Activated CD8-positive, alpha-beta memory T cell treated with anti-CD3 and anti-CD28 coated beads, Interleukin-2, amount 50 U/mL, for 1 hour (primary cell): Measurements from ENCODE around the gene SCLT1.

ENCODE experiments used
- DNase-seq: peaks from one replicate; pipeline ENCODE4 v3.0.0-alpha.2; 2020; ENCODE audit errors: extremely low read depth

Gene SCLT1

GRCh38 chr4:128871948-128872347, 221.4 kb downstream of the SCLT1 start:
- no peak for DNase-seq

DNA sequence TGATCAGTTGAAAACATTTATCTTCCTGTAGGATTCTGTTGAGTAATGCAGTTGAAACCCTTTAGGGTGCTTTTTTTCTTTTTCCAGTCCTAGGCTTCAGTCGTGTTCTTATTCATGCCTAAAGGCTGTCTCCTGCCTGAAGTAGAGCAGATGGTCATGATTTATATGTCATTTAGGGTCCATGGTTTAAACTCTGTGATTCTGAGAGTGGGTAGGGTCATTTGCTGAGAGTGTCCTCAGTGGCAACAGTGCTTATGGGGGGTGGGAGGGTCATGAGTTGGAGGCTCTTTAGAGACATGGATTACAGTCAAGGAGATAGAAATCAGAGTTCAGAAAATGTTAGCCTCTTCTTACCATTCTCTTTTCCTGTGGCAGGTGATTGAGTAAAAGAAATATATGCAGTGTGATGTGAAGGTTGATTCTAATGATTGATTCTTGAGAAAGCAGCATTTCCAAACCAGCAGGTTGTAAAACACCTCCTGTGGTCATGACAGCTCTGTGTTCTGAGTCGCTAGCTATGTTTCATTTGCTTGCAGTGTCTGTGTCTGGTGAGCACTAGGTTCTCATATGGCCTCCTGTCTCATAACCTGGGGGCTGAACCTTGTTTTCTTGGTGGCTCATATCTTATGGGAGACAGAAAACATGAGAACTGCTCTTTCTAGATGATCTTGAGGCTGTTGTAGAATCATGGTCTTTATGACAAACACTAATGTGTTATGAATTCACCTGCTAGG, 223.4 kb downstream of the SCLT1 start:
- DNase-seq = no peak

DNA sequence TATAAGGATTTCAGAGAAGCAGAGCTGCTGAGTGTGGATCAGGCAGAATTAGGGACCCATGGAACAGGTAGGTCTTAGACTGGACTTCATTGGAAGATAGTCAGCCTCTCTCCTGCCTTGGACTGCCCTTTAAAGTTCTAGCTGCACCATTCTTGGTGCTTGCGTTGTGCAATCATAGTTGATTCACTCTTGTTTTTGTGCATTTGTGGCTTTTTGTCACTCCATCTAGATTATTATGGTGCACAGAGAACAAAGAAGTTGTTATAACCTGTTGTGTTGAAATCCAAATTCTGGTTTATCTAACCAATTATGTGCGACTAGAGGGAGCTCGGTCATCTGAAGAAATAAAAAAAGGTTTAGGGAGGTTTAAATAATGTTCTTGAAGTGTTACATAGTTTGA, 224.6 kb downstream of the SCLT1 start:
- DNase-seq = no peak

- no peak for DNase-seq
These were observed 226.6 kb downstream of the SCLT1 start for GRCh38 chr4:128866691-128867090.

DNA sequence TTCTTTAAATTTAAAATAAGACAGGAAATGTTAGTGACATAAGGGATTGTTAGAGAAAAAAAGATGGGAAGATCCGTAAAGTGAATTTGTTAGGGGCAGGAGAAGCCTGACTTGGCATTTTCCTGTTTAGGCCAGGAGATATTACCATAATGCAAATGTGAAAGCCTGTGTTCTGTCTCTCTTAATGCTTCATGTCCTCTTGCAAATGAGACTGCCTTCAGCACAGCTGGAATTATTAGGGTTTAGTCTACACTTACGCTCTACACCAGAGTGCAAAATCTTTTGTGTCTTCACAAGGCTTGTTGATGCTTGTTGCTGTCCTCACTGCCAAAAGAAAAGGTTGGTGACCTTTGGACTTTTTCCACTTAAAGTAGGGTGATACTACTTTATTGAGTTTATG, 227.1 kb downstream of the SCLT1 start:
- DNase-seq = no peak

DNA sequence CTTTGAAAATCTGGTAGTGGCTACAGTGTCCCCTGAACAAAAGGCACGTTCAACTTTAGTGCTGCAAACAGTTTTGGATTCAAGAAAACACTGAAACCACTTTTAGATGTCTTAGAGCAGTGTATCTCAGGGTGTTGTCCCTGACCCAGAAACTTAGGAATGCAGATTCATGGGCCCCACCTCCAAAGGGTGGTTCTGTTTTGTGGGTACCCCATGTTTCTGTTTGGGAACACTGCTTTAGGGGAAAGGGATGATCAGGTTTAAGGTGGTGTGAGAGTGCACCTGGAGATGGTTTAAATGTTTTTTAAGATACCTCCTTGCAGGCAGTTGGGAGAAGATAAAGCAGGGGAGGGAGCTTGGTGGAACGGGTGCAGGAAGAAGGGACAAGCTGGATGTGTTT, 228.2 kb downstream of the SCLT1 start:
- no peak for DNase-seq

GRCh38 chr4:128863312-128864075, 229.8 kb downstream of the SCLT1 start:
- DNase-seq = peak; percentile 37

GRCh38 chr4:128862608-128863311, 230.6 kb downstream of the SCLT1 start:
- peak; percentile 7 for DNase-seq

DNA sequence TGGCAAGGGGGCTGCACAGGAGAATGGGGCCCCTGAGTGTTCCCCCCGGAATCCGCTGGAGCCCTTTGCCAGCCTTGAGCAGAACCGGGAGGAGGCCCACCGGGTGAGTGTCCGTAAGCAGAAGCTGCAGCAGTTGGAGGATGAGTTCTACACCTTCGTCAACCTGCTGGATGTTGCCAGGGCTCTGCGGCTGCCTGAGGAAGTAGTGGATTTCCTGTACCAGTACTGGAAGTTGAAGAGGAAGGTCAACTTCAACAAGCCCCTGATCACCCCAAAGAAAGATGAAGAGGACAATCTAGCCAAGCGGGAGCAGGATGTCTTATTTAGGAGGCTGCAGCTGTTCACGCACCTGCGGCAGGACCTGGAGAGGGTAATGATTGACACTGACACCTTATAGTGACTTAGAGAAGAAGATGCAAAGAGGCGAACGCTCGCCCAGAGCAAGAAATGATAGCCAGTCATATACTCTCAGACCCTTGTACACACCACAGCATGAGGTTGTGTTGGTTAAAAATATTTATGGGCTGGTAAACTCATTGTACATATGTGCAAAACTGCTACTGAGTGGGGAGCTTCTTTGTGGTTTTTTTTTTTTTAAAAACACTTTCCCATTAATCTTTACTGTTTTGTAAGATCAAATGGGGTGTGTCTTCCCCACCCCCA, 231.4 kb downstream of the SCLT1 start:
- no peak for DNase-seq

GRCh38 chr4:128859887-128860677, 233.3 kb downstream of the SCLT1 start:
- no peak for DNase-seq

DNA sequence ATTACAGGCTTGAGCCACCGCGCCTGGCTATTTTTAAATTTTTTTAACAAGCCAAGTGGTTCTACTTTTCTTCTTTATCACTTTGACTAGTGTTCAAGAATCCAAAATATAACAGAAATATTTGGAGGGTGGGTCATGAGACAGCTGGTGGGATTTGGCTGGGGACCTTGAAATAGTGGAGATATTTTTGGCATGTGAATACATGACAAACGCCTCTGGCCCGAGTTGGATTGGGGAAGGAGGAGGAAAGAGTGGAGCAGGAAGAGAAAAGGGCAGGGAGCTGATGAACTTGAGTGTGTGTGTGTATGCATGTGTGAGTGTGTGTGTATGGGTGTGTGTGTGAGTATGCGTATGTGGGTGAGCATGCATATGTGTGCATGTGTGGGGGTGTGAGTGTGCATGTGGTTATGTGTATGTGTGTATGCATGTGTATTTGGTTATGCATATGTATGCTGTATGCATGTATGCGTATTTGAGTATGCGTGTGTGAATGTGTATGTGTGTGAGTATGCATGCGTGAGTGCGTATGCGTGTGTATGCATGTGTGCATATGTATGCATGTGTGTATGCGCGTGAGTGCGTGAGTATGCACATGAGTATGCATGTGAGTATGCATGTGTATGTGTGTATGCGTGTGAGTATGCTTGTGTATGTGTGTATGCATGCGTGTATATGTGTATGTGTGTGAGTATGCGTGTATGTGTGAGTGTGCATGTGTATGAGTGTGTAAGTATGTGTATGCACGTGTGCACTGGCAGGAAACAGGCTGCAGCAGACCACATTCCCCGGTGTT, 234.3 kb downstream of the SCLT1 start:
- no peak for DNase-seq

DNA sequence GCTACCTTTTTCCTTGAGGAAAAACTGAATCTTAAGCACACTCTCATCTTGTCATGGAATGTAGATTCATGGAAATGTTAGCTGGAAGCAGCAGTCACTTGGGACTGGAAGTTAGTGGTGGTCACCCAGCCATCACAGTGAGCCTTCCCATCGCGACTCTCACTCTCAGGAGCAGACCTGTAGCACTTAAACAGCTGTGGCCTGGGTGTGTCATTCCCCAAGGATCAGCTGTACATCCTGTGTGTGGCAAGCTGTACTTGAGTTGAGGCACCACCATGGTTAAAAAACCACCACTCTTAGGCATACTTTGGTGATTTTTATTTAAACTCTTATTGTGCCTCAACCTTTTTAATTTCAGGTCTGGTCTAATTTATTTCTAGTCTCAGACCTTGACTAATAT, 237.1 kb downstream of the SCLT1 start:
- DNase-seq = no peak

DNA sequence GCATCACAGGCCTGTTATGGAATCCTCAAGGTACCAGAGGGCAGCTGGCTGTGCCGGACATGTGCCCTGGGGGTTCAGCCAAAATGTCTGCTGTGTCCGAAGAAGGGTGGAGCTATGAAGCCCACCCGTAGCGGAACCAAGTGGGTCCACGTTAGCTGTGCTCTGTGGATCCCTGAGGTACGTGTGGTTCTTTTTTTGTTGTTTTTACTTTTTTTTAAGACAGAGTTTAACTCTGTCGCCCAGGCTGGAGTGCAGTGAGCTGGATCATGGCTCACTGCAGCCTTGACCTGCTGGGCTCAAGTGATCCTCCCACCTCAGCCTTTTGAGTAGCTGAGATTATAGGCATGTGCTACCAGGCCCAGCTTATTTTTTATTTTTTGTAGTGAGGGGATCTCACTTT, 237.7 kb downstream of the SCLT1 start:
- no peak for DNase-seq

DNA sequence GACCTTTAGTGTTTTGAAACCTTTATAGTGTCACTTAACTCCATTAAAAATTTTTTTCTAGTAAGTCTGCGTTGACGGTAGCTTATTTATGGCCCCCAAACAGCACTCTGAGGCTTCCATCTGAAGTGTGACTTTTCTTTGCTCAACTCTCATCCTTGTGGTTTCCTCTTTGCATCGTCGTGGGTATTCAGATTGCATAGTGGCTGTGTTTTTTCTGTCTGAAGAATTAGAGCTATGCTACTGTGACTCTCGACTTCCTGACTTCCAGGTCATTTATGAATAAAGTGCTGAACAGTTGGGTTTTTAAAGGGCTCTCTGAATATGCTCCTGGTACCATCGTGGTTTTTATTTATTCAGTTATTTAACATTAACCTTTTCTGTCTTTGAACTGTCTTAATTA, 238.9 kb downstream of the SCLT1 start:
- peak; percentile 7 for DNase-seq

GRCh38 chr4:128853741-128854140, 239.6 kb downstream of the SCLT1 start:
- DNase-seq = no peak

GRCh38 chr4:128850252-128850651, 243.1 kb downstream of the SCLT1 start:
- no peak for DNase-seq

GRCh38 chr4:128848461-128848860, 244.9 kb downstream of the SCLT1 start:
- DNase-seq = no peak

- no peak for DNase-seq
These were observed 246.1 kb downstream of the SCLT1 start for GRCh38 chr4:128847082-128847724.

- no peak for DNase-seq
These were observed 247.3 kb downstream of the SCLT1 start for GRCh38 chr4:128846063-128846462.

GRCh38 chr4:128844931-128845330, 248.4 kb downstream of the SCLT1 start:
- no peak for DNase-seq
